ENCODE data around the gene SLC22A3. TPM values are rescaled to one million over a fixed set of nuclear protein-coding genes. Genes with fewer than 3 reads are reported as not detected.

SLC22A3 gene
- total and polyA plus RNA-seq, 7 experiments from 2014 or later = not detected

DNA sequence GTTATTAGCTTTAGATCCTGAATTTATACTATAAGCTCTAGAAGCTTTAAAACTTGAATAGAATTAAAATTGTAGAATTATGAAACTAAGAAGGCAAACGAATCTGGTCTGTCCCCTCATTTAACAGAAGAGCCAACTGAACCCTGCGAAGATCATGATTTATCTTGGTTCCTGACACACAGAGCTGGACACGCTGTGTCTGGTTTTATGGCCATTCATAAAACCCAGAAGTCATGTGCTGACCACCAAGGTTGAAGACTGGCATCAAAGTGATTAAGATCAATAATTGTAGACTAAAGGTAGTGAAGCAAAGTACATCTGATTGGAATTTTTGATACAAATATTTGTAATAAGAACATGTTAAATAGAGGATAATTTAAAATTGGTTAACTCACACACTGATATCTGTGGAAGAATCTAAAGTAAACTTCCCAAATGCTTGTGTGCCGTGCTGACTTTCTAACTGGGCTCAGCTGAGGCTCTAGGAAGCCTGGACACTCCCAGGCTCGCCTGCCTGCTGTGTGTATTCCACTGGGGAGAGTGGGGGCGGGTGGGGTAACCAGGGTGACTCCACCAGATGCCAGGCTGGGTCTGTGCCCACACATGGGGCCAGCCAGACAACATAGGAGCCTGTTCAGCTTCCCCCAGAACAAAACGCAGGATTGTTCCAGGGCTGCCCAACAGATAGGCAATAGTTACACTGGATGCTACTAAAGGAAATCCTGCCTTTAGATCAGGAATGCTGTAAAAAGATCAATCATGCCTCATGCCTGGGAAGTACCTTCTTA lies 42.1 kb upstream of the SLC22A3 start:
- no peak overlapping the region for H3K27ac Mint-ChIP-seq
- Histone ChIP-seq H3K9me3 (ENCODE audit: control insufficient read depth in 2 of 3, low read length in 3 of 3) (peaks cover 0 to 7% (median 0%) of the 10 kb centered on the region in 3 experiments), H3K4me3 (ENCODE audit: low read length) (no peak overlapping the region), H3K36me3 (ENCODE audit: control insufficient read depth in 2 of 3, insufficient read depth in 3 of 3, low read length in 3 of 3) (no peaks in the 10 kb centered on the region), H3K27ac (ENCODE audit: low read depth, low read length) (no peak overlapping the region), H3K4me1 (ENCODE audit: control insufficient read depth in 2 of 2, insufficient read depth in 2 of 2, low read length in 2 of 2) (no peaks in the 10 kb centered on the region), H3K27me3 (ENCODE audit: control insufficient read depth in 2 of 2, insufficient read depth in 2 of 2, low read length in 2 of 2) (no peaks in the 10 kb centered on the region)
- intact Hi-C loops (cut with micrococcal nuclease) = no loop called here
- POLR2A ChIA-PET = no interaction called here
- CTCF ChIA-PET = no interaction called here
- ATAC-seq = no peak
- H3K36me3 Mint-ChIP-seq = peaks cover 0 to 4% (median 0%) of the 10 kb centered on the region in 5 donors
- H3K4me1 Mint-ChIP-seq = no peaks in the 10 kb centered on the region
- H3K27me3 Mint-ChIP-seq = peaks cover 0 to 22% (median 17%) of the 10 kb centered on the region in 5 donors
- peaks cover 4 to 38% (median 15%) of the 10 kb centered on the region in 11 donors for H3K9me3 Mint-ChIP-seq
- no peak for DNase-seq
- H3K4me3 Mint-ChIP-seq = no peak overlapping the region

DNA sequence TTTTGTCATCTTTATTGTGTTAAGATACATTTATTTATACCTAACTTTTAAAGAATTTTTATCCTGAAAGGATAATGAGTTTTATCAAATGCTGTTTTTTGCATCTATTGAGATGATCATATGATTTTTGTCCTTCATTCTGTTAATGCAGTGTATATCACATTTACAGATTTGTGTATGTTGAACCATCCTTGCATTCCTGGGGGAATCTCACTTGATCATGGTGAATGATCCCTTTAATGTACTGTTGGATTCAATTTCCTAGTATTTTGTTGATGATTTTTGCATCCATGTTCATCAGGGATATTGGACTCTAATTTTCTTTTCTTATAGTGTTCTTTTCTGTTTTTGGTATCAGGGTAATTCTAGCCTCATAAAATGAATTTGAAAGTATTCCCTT lies 38.5 kb upstream of the SLC22A3 start:
- Mint-ChIP-seq H3K27me3 (peaks cover 0 to 27% (median 16%) of the 10 kb centered on the region in 5 donors), H3K36me3 (peaks cover 0 to 15% (median 4%) of the 10 kb centered on the region in 5 donors), H3K4me3 (no peak overlapping the region), H3K27ac (no peak overlapping the region), H3K4me1 (no peaks in the 10 kb centered on the region), H3K9me3 (peaks cover 12 to 68% (median 31%) of the 10 kb centered on the region in 11 donors)
- Histone ChIP-seq H3K9me3 (ENCODE audit: control insufficient read depth in 2 of 3, low read length in 3 of 3) (peaks cover 0 to 27% (median 0%) of the 10 kb centered on the region in 3 experiments), H3K4me1 (ENCODE audit: control insufficient read depth in 2 of 2, insufficient read depth in 2 of 2, low read length in 2 of 2) (no peaks in the 10 kb centered on the region), H3K4me3 (ENCODE audit: low read length) (no peak overlapping the region), H3K36me3 (ENCODE audit: control insufficient read depth in 2 of 3, insufficient read depth in 3 of 3, low read length in 3 of 3) (no peaks in the 10 kb centered on the region), H3K27ac (ENCODE audit: low read depth, low read length) (no peak overlapping the region), H3K27me3 (ENCODE audit: control insufficient read depth in 2 of 2, insufficient read depth in 2 of 2, low read length in 2 of 2) (no peaks in the 10 kb centered on the region)
- ChIA-PET POLR2A (no interaction called here), CTCF (no interaction called here)
- intact Hi-C loops (cut with micrococcal nuclease) = no loop called here
- DNase-seq = no peak
- no peak for ATAC-seq

DNA sequence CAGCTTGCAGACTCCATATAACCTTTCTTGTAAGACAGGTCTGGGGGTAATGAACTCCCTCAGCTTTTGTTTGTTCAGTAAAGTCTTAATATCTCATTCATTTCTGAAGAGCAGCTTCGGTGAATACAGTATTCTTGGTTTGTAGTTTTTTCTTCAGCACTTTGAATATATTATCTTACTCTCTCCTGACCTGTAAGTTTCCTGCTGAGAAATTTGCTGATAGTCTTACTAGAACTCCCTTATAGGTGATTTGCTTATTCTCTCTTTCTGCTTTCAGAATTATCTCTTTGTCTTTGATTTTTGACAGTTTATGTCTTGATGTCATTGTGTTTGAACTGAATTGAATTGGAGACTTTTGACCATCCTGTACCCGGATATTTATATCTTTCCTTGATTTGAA lies 35.3 kb upstream of the SLC22A3 start:
- no peak for ATAC-seq
- peaks cover 0 to 27% (median 0%) of the 10 kb centered on the region in 3 experiments for H3K9me3 ChIP-seq (ENCODE audit: control insufficient read depth in 2 of 3, low read length in 3 of 3)
- no peak overlapping the region for H3K27ac ChIP-seq (ENCODE audit: low read depth, low read length)
- no peaks in the 10 kb centered on the region for H3K4me1 ChIP-seq (ENCODE audit: control insufficient read depth in 2 of 2, insufficient read depth in 2 of 2, low read length in 2 of 2)
- POLR2A ChIA-PET = interaction anchor here (0.6 kb wide), 1 partner anchor 10 kb away, joined by 3 read pairs; no protein-coding TSS in a partner anchor
- intact Hi-C loops (cut with micrococcal nuclease) = no loop called here
- Mint-ChIP-seq H3K4me3 (no peak overlapping the region), H3K36me3 (peaks cover 0 to 15% (median 4%) of the 10 kb centered on the region in 5 donors), H3K4me1 (no peaks in the 10 kb centered on the region), H3K27me3 (peaks cover 0 to 33% (median 8%) of the 10 kb centered on the region in 5 donors), H3K9me3 (peaks cover 12 to 71% (median 37%) of the 10 kb centered on the region in 11 donors), H3K27ac (no peak overlapping the region)
- H3K36me3 ChIP-seq (ENCODE audit: control insufficient read depth in 2 of 3, insufficient read depth in 3 of 3, low read length in 3 of 3) = no peaks in the 10 kb centered on the region
- CTCF ChIA-PET = no interaction called here
- no peaks in the 10 kb centered on the region for H3K27me3 ChIP-seq (ENCODE audit: control insufficient read depth in 2 of 2, insufficient read depth in 2 of 2, low read length in 2 of 2)
- no peak overlapping the region for H3K4me3 ChIP-seq (ENCODE audit: low read length)
- no peak for DNase-seq

DNA sequence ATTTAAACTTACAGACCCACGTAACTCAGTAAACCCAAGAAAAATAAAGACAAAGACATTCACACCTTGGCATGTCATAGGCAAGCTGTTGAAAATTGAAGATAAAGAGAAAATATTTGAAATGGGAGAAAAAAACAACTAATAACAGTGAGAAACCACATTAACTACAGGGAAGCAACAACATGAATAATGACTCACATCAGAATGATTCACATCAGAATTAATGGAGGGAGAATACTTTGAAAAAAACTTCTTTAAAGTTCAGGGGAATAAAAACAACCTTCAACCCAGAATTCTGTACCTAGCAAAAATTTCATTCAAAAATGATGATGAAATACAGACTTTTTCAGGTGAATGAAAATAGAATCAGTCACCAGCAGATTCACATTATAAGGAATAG lies 32.9 kb upstream of the SLC22A3 start:
- intact Hi-C loops (cut with micrococcal nuclease) = no loop called here
- peaks cover 0 to 18% (median under 1%) of the 10 kb centered on the region in 5 donors for H3K36me3 Mint-ChIP-seq
- no peak overlapping the region for H3K27ac Mint-ChIP-seq
- no peaks in the 10 kb centered on the region for H3K36me3 ChIP-seq (ENCODE audit: control insufficient read depth in 2 of 3, insufficient read depth in 3 of 3, low read length in 3 of 3)
- CTCF ChIA-PET = no interaction called here
- no peak overlapping the region for H3K4me3 Mint-ChIP-seq
- POLR2A ChIA-PET = no interaction called here
- no peak for ATAC-seq
- peaks cover 2 to 41% (median 21%) of the 10 kb centered on the region in 5 donors for H3K27me3 Mint-ChIP-seq
- no peaks in the 10 kb centered on the region for H3K4me1 ChIP-seq (ENCODE audit: control insufficient read depth in 2 of 2, insufficient read depth in 2 of 2, low read length in 2 of 2)
- DNase-seq = no peak
- H3K4me3 ChIP-seq (ENCODE audit: low read length) = no peak overlapping the region
- H3K4me1 Mint-ChIP-seq = no peaks in the 10 kb centered on the region
- H3K27ac ChIP-seq (ENCODE audit: low read depth, low read length) = no peak overlapping the region
- no peaks in the 10 kb centered on the region for H3K27me3 ChIP-seq (ENCODE audit: control insufficient read depth in 2 of 2, insufficient read depth in 2 of 2, low read length in 2 of 2)
- H3K9me3 Mint-ChIP-seq = peaks cover 11 to 59% (median 27%) of the 10 kb centered on the region in 11 donors
- H3K9me3 ChIP-seq (ENCODE audit: control insufficient read depth in 2 of 3, low read length in 3 of 3) = peaks cover 0 to 24% (median 0%) of the 10 kb centered on the region in 3 experiments

DNA sequence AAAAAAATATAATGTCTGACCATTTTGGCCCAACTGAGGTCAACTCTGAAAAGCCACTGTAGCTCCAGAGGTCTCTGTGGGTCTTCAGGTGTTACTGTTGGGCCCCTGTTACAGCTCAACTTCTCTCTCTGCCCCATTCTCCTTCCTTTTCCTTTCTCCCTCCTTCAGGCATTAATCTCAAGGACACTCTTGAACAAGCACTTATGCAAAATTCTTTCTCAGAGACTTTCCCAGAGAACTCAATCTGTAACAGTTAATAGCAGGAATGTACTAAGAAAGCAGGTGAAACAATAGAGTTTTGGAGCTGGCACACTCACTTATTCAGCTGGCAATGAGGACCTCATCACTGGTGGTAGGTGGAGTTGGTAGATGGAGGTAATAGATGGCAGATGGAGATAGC lies 31.9 kb upstream of the SLC22A3 start:
- Histone ChIP-seq H3K4me3 (ENCODE audit: low read length) (no peak overlapping the region), H3K4me1 (ENCODE audit: control insufficient read depth in 2 of 2, insufficient read depth in 2 of 2, low read length in 2 of 2) (no peaks in the 10 kb centered on the region), H3K27me3 (ENCODE audit: control insufficient read depth in 2 of 2, insufficient read depth in 2 of 2, low read length in 2 of 2) (no peaks in the 10 kb centered on the region), H3K36me3 (ENCODE audit: control insufficient read depth in 2 of 3, insufficient read depth in 3 of 3, low read length in 3 of 3) (no peaks in the 10 kb centered on the region), H3K27ac (ENCODE audit: low read depth, low read length) (no peak overlapping the region), H3K9me3 (ENCODE audit: control insufficient read depth in 2 of 3, low read length in 3 of 3) (peaks cover 0 to 20% (median 0%) of the 10 kb centered on the region in 3 experiments)
- DNase-seq = no peak
- H3K4me3 Mint-ChIP-seq = no peak overlapping the region
- ChIA-PET POLR2A (no interaction called here), CTCF (no interaction called here)
- peaks cover 11 to 61% (median 24%) of the 10 kb centered on the region in 11 donors for H3K9me3 Mint-ChIP-seq
- no peaks in the 10 kb centered on the region for H3K4me1 Mint-ChIP-seq
- intact Hi-C loops (cut with micrococcal nuclease) = no loop called here
- peaks cover 0 to 17% (median 0%) of the 10 kb centered on the region in 5 donors for H3K36me3 Mint-ChIP-seq
- peaks cover 2 to 36% (median 18%) of the 10 kb centered on the region in 5 donors for H3K27me3 Mint-ChIP-seq
- no peak overlapping the region for H3K27ac Mint-ChIP-seq
- no peak for ATAC-seq

DNA sequence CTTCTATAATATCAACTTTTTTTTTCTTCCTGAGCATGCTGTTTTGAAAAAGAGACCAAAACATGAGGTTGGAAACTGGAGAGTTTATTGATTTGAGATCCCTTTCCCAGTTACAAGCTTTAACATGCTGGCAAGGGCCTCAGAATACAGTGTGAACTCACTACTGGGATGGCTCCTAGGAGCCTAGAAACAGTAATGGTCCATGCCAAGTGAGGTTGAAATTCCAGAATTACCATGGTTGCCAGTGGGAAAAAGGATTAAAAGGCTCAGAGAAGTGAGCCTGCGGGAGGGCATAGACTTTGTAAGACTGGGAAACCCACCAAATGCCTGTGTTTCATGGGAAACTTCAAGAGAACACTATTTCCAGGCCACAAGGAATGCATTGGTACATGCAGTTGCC lies 28.9 kb upstream of the SLC22A3 start:
- intact Hi-C loops (cut with micrococcal nuclease) = no loop called here
- Mint-ChIP-seq H3K27ac (no peak overlapping the region), H3K36me3 (peaks cover 0 to 7% (median 4%) of the 10 kb centered on the region in 5 donors), H3K4me1 (no peaks in the 10 kb centered on the region), H3K27me3 (peaks cover 2 to 26% (median 13%) of the 10 kb centered on the region in 5 donors), H3K9me3 (peaks cover 4 to 48% (median 13%) of the 10 kb centered on the region in 11 donors), H3K4me3 (no peak overlapping the region)
- H3K27me3 ChIP-seq (ENCODE audit: control insufficient read depth in 2 of 2, insufficient read depth in 2 of 2, low read length in 2 of 2) = no peaks in the 10 kb centered on the region
- H3K9me3 ChIP-seq (ENCODE audit: control insufficient read depth in 2 of 3, low read length in 3 of 3) = peaks cover 0 to 4% (median 0%) of the 10 kb centered on the region in 3 experiments
- H3K36me3 ChIP-seq (ENCODE audit: control insufficient read depth in 2 of 3, insufficient read depth in 3 of 3, low read length in 3 of 3) = no peaks in the 10 kb centered on the region
- ATAC-seq = no peak
- CTCF ChIA-PET = no interaction called here
- DNase-seq = no peak
- POLR2A ChIA-PET = no interaction called here
- no peak overlapping the region for H3K4me3 ChIP-seq (ENCODE audit: low read length)
- no peak overlapping the region for H3K27ac ChIP-seq (ENCODE audit: low read depth, low read length)
- H3K4me1 ChIP-seq (ENCODE audit: control insufficient read depth in 2 of 2, insufficient read depth in 2 of 2, low read length in 2 of 2) = no peaks in the 10 kb centered on the region

Measured in naive thymus-derived CD4-positive, alpha-beta T cell (primary cell).